Fibroblast of skin of abdomen (primary cell): Measurements from ENCODE around the gene LZTS2.

ENCODE experiments used
- DNase-seq: peaks from one replicate; pipeline ENCODE4 v3.0.0-alpha.2; 2013

LZTS2 gene

GRCh38 chr10:101014230-101014884, 14.7 kb downstream of the LZTS2 start:
- DNase-seq: peak; percentile 57

DNA sequence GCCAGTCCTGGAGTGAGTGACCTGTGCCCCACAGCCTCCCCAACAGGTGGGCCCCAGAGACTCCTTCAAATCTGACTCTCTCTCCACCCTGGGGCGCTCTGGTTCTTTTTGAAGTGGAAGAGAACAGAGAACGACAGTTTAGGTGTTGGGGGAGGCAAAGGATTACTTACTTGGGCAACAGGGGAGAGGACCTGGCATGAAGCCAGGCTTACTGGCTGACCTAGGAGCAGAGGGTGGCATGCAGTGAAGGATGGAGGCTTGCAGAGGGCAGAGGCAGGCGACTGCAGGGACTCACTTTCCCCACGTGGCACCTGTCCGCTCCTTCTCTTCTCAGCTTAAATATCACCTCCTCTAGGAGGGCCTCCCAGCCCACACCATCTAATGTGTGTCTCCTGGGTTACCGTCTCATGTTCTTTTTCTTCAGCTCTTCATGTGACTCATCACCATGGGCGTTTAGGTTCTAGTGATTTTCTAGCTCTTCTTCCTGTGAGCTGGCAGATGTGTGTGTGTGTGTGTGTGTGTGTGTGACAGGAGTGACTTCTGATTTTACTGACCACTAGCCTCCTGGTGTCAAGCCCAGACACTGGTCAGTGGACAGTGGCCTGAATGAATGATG, 15.5 kb downstream of the LZTS2 start:
- DNase-seq: peak; percentile 88

GRCh38 chr10:101015582-101015973, 16.0 kb downstream of the LZTS2 start:
- DNase-seq: no peak

- no peak for DNase-seq
Observed at GRCh38 chr10:101016814-101017213, 17.2 kb downstream of the LZTS2 start.

DNA sequence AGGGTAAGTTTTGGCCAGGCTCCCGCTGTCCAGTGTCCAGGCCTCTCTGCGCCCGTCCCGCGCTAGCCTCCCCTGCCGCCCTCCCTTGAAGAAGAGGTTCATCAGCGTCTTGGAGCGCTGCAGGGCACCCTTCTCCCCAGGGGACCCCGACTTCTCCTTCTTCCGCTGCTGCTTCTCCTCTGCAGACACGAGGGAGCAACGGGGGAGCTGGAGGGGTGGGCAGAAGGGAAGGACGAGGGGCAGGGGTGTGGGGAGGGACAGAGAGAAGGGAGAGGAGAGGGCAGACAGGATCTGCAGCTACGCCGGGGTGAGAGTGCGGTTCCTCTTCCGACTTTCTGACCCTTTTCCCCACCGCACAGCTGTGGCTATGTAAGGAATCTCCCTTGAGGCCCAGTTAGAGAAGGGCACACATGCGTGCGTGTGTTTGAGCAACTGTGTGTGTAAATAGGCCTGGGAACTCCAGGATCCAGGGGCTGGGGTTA, 18.6 kb downstream of the LZTS2 start:
- DNase-seq: no peak

GRCh38 chr10:101018600-101019439, 19.2 kb downstream of the LZTS2 start:
- DNase-seq: peak; percentile 77

GRCh38 chr10:101019440-101019703, 19.8 kb downstream of the LZTS2 start:
- no peak for DNase-seq

- DNase-seq: no peak
Observed at GRCh38 chr10:101020427-101021075, 20.9 kb downstream of the LZTS2 start.

GRCh38 chr10:101021239-101021638, 21.6 kb downstream of the LZTS2 start:
- no peak for DNase-seq

GRCh38 chr10:101021692-101022251, 22.2 kb downstream of the LZTS2 start:
- DNase-seq: no peak

DNA sequence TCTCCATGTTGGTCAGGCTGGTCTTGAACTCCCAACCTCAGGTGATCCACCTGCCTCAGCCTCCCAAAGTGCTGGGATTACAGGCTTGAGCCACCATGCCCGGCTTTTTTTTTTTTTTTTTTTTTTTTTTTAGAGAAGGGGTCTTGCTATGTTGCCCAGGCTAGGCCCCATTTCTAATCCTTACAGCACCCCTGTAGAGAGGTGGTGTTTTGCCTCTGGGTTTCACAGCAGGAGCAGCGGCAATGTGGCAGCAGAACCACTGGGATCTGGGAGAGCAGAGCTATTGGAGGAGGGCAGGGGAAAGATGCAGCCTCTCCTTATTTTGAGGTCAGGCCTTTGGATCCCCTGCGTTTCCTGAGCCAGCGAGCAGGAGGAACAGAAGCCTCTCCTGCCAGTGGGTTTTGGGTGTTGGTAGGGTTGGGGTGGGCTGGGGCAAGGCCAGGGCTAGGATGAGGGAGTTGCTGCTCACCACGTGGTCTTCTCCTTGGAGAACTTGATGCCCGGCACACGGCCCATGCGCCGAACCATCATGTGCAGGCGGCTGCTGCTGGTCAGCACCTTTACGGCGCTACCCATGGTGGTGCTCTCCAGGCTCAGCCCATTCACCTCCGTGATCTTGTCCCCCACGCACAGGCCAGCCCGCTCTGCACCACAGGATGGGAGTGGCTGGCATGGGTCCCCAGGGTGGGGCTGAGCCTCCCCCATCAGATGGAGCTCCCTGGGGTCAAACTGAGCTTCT, 23.5 kb downstream of the LZTS2 start:
- no peak for DNase-seq

- DNase-seq: peak; percentile 42
Observed at GRCh38 chr10:101027106-101027720, 27.6 kb downstream of the LZTS2 start.

DNA sequence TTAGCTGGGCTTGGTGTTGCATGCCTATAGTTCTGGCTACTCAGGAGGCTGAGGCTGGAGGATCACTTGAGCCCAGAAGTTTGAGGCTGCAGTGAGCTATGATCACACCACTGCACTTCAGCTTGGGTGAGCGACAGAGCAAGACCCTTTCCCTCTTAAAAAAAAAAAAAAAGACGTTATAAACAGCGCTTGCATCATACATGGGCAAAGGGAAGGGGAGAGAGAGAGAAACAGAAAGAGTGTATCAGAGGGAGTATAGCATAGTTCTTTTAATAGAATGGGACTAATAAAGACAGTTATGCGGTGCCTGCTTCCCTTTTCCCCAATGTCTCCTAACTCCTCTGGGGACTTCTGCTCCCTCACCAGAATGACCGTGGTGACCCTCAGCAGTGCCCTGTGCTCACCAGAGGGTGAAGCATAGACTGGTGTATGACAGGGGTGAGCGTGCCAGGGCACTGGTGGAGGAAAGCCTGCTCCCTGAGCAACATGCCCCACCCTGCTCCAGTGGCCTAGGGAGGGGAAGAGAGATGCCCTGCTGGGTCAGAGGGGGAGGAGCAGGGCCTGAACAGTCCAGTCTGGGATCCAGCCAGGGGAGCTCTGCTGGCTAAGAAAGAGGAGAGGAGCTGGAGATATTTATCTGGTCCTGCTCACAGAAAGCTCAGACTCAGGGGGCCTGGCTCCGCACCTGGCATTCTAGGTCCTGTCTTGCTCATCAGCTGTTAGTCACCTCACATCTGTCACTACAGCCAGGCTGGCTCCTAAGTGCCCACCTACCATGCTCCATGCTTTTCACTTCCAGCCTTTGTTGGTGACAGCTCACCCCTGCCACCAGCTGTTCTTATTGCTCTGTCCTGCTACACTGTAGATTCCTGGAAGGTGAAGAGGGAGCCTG, 29.1 kb downstream of the LZTS2 start:
- DNase-seq: no peak

DNA sequence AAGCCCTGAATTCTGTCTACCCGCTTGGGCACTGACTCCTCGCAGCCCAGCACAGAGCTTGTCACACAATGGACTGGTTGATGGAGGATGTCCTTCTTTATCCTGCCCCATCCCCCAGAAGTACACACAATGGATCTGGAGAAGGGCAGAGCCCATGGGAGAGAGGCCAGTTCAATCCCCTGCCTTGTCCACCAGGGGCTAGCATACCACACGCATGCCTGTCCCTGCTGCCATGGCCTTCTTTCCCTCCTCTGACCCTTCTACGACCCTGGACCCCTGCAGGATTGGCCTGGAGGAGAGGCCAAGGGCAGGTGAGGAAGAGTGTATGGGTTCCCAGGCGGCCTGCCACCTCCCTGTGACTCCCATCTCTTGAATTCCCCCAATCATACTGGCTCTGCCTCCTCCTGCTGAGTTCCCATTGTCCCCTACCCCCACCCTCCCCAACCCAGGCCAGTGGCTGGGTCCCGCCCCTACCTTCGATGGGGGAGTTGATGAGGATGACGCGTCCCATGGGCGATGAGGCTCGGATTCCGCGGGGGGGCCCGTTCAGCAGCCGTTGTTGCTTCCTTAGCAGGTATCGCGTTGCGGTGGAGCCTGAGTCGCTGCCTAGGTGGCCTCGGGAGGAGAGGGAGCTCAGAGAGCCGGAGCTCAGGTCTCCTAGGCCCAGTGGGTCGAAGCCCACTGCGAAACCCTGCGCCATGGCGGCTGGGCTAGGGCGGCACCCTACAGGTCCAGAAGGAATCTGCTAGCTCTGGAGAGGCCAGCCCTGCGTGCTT, 30.1 kb downstream of the LZTS2 start:
- no peak for DNase-seq

DNA sequence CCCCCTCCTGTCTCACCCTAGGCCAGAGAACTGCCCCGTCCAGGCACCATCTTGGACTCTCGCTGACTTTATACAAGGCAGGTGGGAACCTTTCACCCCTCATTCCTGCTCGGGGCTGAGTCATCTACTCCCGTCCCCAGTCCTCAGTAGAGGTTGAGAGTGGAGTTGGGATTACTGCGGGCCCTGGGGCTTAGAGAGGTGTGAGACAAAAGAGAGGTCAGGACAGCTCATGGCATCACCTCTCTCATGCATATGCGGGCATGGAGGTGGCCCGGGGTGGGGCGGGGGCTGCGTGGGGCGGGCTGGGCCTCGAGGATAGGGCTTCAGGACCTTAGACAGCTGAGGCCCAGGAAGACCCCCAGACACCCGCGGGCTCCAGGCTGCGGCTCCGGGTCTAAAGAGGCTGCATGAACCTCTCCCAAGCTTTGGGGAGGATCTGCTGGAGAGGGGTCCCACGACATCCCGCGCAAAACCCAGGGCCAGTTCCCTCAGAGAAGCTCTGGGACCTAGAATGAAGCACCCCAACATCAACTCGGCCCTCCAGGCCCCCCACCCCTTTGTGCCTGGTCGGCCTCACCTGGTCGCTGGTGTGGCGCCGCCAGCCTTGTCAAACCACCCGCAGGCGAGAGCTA, 31.0 kb downstream of the LZTS2 start:
- DNase-seq: no peak

DNA sequence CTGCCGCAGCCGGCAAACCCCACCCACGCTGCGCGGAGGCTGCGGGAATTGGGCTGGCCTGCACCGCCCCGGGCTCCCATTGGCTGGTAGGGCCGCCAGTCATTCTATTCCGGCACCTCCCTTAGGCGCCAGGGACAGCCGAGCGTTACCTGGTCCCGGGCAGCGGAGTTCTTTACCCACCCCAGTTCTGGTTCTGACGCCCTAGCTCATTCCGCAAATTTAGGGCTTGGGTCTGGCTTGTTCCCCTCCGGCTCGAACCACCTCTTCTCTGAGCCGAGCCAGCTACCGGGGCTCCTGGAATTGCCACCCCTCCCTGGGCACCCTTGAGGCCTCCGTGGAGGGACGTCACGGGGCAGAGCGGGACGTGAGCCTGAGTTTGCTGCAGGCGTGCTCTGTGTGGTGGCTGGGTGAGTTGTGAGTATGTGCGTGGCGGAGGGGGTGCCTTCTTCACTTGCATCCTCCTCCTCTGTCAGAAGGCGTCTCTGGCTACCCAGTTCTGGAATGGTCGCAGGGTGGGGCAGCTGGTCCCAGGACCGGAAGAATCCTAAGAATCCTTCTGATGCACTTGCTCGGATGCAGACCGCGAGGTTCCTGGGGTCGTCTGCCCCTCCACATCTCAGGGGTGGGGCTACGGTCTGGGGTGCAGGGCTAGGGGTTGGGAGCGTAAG, 31.7 kb downstream of the LZTS2 start, which contains the start of the genes PDZD7 and SFXN3:
Gene PDZD7 (minus strand): TSS at position 2 of the 668 bp plus-strand sequence. CDS start 910 bp downstream, outside the sequence.
Gene SFXN3 (plus strand): TSS at position 107 of the 668 bp plus-strand sequence. CDS start 3,461 bp downstream, outside the sequence.
- DNase-seq: peak; percentile 94

DNA sequence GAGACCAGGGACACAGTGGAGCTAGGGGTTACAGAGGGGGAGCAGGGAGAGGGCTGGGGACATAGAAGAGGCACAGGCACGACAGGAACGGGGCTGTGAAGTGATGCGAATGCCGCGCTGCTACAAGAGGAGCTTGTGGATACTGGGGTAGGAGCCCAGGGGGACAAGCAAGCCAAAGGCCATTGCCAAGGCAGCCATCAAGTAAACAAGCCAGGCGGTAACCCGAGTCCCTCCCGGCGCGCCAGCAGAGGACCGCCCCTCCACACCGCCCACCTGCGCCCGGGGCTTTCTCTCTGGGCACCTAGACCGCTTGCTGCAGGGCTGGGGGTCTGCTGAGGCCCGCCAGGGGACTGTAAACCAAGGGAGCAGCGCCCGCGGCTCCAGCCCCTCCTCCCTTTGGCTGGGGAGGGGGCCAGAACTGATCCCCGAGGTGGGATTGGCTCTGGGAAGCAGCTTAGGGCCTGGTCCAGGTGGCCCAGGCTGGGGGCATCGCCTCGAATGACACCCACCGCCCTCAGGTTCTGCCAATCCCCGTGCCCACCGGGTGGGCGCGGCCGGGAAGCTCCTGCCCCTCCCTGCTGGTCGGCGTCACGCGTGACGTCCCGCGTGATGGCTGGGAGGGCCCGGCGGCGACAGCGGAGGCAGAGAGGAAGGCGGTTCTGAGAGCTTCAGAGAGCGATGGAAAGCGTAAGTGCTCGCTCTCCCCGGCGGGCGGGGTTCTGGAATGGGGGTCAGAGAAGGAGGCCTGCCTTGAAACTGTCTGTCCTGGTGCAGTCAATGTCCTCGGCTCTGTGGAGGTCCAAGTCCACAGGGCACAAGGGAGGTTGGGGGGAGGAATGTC, 32.4 kb downstream of the LZTS2 start:
- peak; percentile 71 for DNase-seq
